Measurements from ENCODE around the gene TEAD4. TPM values are rescaled to one million over a fixed set of nuclear protein-coding genes. Genes with fewer than 3 reads are reported as not detected.

TEAD4 gene
- total and polyA plus RNA-seq, 2 experiments from 2014 or later, result 5.5 to 12.7 TPM

DNA sequence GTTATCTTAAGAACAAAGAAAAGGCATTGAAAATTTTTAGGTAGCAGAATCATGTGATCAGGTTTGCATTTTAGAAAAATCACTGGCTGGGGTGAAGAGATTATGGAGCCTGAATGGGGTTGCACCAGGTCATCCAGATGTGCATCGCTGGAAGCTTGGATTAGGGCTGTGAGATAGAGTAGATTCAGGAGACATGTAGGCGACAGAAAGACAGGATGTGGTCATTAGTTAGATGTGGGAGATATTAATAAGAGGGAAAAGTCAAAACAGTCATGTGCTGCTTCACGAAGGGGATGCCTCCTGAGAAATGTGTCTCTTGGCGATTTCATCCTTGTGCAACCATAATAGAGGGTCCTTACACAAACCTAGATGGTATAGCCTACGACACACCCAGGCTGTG is 25.1 kb downstream of the TEAD4 start:
- DNase-seq (ENCODE audit: low spot score), result no peak
- H3K4me1 ChIP-seq (ENCODE audit: insufficient read depth), result no peaks in the 10 kb centered on the region
- H3K27me3 ChIP-seq, result no peaks in the 10 kb centered on the region
- H4K20me1 ChIP-seq (ENCODE audit: insufficient read depth, poor library complexity, severe bottlenecking), result no peaks in the 10 kb centered on the region
- H3K27ac ChIP-seq, result no peak overlapping the region
- H3K9me3 ChIP-seq (ENCODE audit: low read depth), result no peaks in the 10 kb centered on the region
- no peaks in the 10 kb centered on the region for H3K79me2 ChIP-seq
- no peak overlapping the region for H3K4me3 ChIP-seq
- H3K9me2 ChIP-seq (replicated peaks; ENCODE audit: insufficient read depth), result no peaks in the 10 kb centered on the region
- WGBS (ENCODE audit: low lambda C conversion rate, missing lambda C conversion rate), result 93% methylated on average over 5 of the region's 5 CpGs
- no peak overlapping the region for H2AFZ ChIP-seq
- no peak overlapping the region for H3K4me2 ChIP-seq
- no peaks in the 10 kb centered on the region for H3K36me3 ChIP-seq (replicated peaks; ENCODE audit: insufficient read depth, low read depth)
- no peak for TF ChIP-seq EZH2phosphoT487 (IDR thresholded peaks at IDR 0.05; ENCODE audit: low read depth, severe bottlenecking, unreplicated experiment)
- TF ChIP-seq, protein P1, sequence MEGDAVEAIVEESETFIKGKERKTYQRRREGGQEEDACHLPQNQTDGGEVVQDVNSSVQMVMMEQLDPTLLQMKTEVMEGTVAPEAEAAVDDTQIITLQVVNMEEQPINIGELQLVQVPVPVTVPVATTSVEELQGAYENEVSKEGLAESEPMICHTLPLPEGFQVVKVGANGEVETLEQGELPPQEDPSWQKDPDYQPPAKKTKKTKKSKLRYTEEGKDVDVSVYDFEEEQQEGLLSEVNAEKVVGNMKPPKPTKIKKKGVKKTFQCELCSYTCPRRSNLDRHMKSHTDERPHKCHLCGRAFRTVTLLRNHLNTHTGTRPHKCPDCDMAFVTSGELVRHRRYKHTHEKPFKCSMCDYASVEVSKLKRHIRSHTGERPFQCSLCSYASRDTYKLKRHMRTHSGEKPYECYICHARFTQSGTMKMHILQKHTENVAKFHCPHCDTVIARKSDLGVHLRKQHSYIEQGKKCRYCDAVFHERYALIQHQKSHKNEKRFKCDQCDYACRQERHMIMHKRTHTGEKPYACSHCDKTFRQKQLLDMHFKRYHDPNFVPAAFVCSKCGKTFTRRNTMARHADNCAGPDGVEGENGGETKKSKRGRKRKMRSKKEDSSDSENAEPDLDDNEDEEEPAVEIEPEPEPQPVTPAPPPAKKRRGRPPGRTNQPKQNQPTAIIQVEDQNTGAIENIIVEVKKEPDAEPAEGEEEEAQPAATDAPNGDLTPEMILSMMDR (IDR thresholded peaks at IDR 0.05; ENCODE audit: poor library complexity), result no peak
- no peak for TF ChIP-seq EZH2 (IDR thresholded peaks at IDR 0.05; ENCODE audit: borderline replicate concordance)

DNA sequence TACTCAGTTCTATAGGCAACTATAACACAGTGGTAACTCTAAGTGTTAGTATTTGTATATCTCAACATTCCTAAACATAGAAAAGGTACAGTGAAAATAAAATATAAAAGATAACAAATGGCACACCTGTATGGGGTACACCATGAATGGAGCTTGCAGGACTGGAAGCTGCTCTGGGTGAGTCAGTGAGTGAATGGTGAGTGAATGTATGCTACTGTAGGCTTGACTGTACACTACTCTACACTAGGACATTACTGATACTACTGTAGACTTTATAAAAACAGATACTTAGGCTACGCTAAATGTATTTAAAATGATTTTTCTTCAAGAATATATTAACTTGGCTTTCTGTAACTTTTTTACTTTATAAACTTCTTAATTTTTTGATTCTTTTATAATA is 25.5 kb downstream of the TEAD4 start:
- Histone ChIP-seq H4K20me1 (ENCODE audit: insufficient read depth, poor library complexity, severe bottlenecking) (no peaks in the 10 kb centered on the region), H3K9me3 (ENCODE audit: low read depth) (no peaks in the 10 kb centered on the region), H3K4me1 (ENCODE audit: insufficient read depth) (no peaks in the 10 kb centered on the region), H3K4me2 (no peak overlapping the region), H3K36me3 (replicated peaks; ENCODE audit: insufficient read depth, low read depth) (no peaks in the 10 kb centered on the region), H3K9me2 (replicated peaks; ENCODE audit: insufficient read depth) (no peaks in the 10 kb centered on the region), H3K27me3 (no peaks in the 10 kb centered on the region), H3K79me2 (no peaks in the 10 kb centered on the region), H3K27ac (no peak overlapping the region), H2AFZ (no peak overlapping the region), H3K4me3 (no peak overlapping the region)
- no peak for DNase-seq (ENCODE audit: low spot score)
- WGBS (ENCODE audit: low lambda C conversion rate, missing lambda C conversion rate), result 96% methylated on average over 1 of the region's 1 CpG
- TF ChIP-seq, protein P1 (IDR thresholded peaks at IDR 0.05; ENCODE audit: poor library complexity), result no peak
- no peak for TF ChIP-seq EZH2phosphoT487 (IDR thresholded peaks at IDR 0.05; ENCODE audit: low read depth, severe bottlenecking, unreplicated experiment)
- TF ChIP-seq EZH2 (IDR thresholded peaks at IDR 0.05; ENCODE audit: borderline replicate concordance), result no peak

DNA sequence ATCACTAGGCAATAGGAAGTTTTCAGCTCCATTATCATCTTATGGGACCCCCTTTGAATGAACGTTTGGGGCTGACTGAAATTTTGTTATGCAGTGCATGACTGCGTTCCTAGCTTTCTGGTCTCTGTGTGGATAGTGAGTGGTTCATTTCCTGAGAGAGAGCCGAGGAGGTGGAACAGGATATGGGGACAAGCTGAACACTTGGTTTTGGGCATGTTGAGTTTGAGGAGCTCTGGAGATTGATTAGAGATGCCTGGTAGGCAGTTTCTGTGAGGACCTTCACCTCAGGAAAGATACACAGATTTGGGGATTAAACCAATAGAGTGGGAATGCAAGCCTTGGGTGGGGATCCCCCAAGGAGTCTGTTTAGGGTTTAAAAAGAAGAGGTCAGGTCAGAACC is 27.7 kb downstream of the TEAD4 start:
- Histone ChIP-seq H3K79me2 (no peaks in the 10 kb centered on the region), H3K9me3 (ENCODE audit: low read depth) (no peaks in the 10 kb centered on the region), H3K36me3 (replicated peaks; ENCODE audit: insufficient read depth, low read depth) (no peaks in the 10 kb centered on the region), H2AFZ (no peak overlapping the region), H4K20me1 (ENCODE audit: insufficient read depth, poor library complexity, severe bottlenecking) (no peaks in the 10 kb centered on the region), H3K4me2 (no peak overlapping the region), H3K27ac (no peak overlapping the region), H3K4me1 (ENCODE audit: insufficient read depth) (no peaks in the 10 kb centered on the region), H3K27me3 (no peaks in the 10 kb centered on the region), H3K9me2 (replicated peaks; ENCODE audit: insufficient read depth) (no peaks in the 10 kb centered on the region), H3K4me3 (no peak overlapping the region)
- no peak for DNase-seq (ENCODE audit: low spot score)
- WGBS (ENCODE audit: low lambda C conversion rate, missing lambda C conversion rate), result 90% methylated on average over 3 of the region's 3 CpGs
- no peak for TF ChIP-seq EZH2phosphoT487 (IDR thresholded peaks at IDR 0.05; ENCODE audit: low read depth, severe bottlenecking, unreplicated experiment)
- no peak for TF ChIP-seq EZH2 (IDR thresholded peaks at IDR 0.05; ENCODE audit: borderline replicate concordance)
- TF ChIP-seq, protein P1 (IDR thresholded peaks at IDR 0.05; ENCODE audit: poor library complexity), result no peak

DNA sequence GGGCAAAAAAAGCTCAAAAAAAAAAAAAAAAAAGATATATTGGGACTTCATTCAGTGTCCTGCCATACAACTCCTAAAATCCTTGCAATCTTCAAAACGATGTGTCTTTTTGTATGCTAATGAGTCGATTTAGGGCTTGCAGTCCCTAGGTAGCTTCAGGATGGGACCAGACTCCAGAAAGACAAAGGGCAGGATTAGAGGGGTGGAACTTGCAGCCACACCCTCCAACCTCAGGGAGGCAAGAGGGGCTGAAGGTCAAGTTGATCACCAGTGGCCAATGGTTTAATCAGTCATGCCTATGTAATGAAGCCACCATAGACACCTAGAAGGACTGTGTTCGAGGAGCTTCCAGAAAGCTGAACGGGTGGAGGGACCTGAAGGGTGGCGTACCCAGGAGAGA is 29.3 kb downstream of the TEAD4 start:
- no peaks in the 10 kb centered on the region for H3K36me3 ChIP-seq (replicated peaks; ENCODE audit: insufficient read depth, low read depth)
- H3K9me3 ChIP-seq (ENCODE audit: low read depth), result no peaks in the 10 kb centered on the region
- TF ChIP-seq EZH2phosphoT487 (IDR thresholded peaks at IDR 0.05; ENCODE audit: low read depth, severe bottlenecking, unreplicated experiment), result no peak
- TF ChIP-seq, protein P1 (IDR thresholded peaks at IDR 0.05; ENCODE audit: poor library complexity), result no peak
- H3K27me3 ChIP-seq, result no peaks in the 10 kb centered on the region
- no peaks in the 10 kb centered on the region for H3K4me1 ChIP-seq (ENCODE audit: insufficient read depth)
- H3K9me2 ChIP-seq (replicated peaks; ENCODE audit: insufficient read depth), result no peaks in the 10 kb centered on the region
- no peaks in the 10 kb centered on the region for H4K20me1 ChIP-seq (ENCODE audit: insufficient read depth, poor library complexity, severe bottlenecking)
- 92% methylated on average over 5 of the region's 5 CpGs for WGBS (ENCODE audit: low lambda C conversion rate, missing lambda C conversion rate)
- DNase-seq (ENCODE audit: low spot score), result no peak
- H3K4me3 ChIP-seq, result no peak overlapping the region
- no peak overlapping the region for H3K4me2 ChIP-seq
- no peak overlapping the region for H2AFZ ChIP-seq
- no peaks in the 10 kb centered on the region for H3K79me2 ChIP-seq
- H3K27ac ChIP-seq, result no peak overlapping the region

Data from hepatocyte (in vitro differentiated cells).